ENCODE results near the gene RMND5A. TPM values are rescaled to one million over a fixed set of nuclear protein-coding genes. Genes with fewer than 3 reads are reported as not detected.
"Not testable (repeated sequence)": the region's sequence is repeated elsewhere in the genome, so short reads cannot be mapped to it uniquely, and the experiment has no call there.

RMND5A gene, protein sequence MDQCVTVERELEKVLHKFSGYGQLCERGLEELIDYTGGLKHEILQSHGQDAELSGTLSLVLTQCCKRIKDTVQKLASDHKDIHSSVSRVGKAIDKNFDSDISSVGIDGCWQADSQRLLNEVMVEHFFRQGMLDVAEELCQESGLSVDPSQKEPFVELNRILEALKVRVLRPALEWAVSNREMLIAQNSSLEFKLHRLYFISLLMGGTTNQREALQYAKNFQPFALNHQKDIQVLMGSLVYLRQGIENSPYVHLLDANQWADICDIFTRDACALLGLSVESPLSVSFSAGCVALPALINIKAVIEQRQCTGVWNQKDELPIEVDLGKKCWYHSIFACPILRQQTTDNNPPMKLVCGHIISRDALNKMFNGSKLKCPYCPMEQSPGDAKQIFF
- 10 to 100 TPM; 72.5 to 92.4 (median 85.8) TPM for total RNA-seq

DNA sequence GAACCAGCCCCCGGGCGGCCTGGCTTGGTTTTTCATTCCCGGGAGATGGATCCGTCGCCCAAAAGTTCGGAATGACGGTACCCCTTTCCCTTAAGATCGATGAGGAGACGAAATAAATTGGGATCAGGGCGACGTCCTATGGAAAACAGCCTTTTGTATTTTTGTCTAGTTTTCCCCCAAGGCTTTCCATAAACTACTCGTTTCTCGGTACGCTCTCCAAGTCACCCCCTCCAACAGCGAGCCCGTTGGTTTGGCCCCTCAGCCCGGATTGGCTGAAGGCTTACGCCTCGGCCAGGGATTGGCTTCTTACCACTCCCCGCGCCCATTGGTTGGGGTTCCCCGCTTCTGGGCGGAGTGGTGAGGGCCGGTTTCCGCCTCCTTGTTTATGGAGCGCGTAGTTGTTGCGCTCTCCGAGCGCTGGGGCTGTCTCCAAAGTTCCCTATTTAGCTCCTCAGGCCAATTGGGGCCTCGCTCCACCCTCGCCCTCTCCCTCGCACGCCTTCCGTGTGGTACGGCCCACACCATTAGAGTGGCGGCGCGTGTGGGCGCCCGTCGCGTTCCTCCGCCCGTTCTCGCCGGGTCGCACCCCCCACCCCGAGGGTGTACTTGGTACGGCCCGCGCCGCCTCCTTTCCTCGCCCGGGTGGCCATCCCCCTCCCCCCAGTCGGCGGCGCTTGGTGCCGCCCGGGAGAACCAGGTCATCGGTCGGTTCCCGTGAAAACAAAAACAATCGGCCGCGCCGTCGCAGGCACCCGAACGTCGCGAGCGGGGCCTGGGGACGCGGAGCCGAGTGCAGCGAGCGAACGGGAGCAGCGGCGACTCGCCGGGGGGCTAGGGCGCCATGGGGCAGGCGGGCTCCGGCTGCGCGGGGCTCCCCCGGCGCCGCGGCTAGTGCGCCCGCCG is at the start of gene RMND5A:
RMND5A (plus strand) TSS at position 655 of the 903 bp plus-strand sequence. CDS start 377 bp downstream, outside the sequence.
- peak; percentile 93 to 99 for DNase-seq (ENCODE audit: low spot score in 2 of 2)
- peak within 1 kb of the TSS; percentile 65 for H3K4me3 ChIP-seq (ENCODE audit: low read depth, poor library complexity, severe bottlenecking)
- WGBS, 2 donors, result 0% methylated on average over 6 to 61 of the region's 95 CpGs
- intact Hi-C loops (cut with DNase I; ENCODE audit: low total_unique reads), result not testable (repeated sequence)

DNA sequence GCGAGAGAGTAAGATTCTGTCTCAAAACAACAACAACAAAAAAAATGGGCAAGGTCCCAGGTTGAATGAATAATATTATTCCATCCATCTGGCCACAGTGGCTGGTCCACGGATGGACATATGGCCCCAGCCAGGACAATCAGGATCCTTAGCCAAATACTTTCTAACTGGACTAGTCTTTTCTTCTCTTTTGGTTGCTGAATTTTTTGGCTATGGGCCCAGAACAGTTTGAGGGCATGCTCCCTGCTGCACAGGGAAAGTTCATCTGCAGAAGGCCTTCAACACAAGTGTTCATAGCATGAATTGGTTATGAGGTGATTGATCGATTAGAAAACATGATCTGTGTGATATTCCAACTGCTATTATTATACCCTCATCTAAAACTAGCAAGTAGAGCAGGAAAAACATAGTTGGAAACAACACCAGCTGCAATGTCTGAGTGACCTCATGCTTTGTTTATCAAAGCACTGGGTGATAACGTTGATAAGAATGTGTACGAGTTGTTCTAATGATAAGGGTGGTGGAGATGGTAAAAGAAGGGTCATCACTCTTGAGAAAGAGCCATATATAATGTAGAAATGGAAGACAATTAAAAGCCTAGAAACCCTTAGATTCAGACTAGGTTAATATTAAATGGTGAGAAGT is 48.6 kb upstream of the RMND5A start:
- H3K4me3 ChIP-seq (ENCODE audit: low read depth, poor library complexity, severe bottlenecking), result no peak overlapping the region
- 48 to 52% methylated on average over 5 of the region's 5 CpGs for WGBS, 2 donors
- no peak for DNase-seq (ENCODE audit: low spot score in 2 of 2)
- no peak for TF ChIP-seq POLR2A (IDR thresholded peaks at IDR 0.05)
- TF ChIP-seq, protein P1, sequence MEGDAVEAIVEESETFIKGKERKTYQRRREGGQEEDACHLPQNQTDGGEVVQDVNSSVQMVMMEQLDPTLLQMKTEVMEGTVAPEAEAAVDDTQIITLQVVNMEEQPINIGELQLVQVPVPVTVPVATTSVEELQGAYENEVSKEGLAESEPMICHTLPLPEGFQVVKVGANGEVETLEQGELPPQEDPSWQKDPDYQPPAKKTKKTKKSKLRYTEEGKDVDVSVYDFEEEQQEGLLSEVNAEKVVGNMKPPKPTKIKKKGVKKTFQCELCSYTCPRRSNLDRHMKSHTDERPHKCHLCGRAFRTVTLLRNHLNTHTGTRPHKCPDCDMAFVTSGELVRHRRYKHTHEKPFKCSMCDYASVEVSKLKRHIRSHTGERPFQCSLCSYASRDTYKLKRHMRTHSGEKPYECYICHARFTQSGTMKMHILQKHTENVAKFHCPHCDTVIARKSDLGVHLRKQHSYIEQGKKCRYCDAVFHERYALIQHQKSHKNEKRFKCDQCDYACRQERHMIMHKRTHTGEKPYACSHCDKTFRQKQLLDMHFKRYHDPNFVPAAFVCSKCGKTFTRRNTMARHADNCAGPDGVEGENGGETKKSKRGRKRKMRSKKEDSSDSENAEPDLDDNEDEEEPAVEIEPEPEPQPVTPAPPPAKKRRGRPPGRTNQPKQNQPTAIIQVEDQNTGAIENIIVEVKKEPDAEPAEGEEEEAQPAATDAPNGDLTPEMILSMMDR (IDR thresholded peaks at IDR 0.05), result no peak
- intact Hi-C loops (cut with DNase I; ENCODE audit: low total_unique reads), result no loop called here

DNA sequence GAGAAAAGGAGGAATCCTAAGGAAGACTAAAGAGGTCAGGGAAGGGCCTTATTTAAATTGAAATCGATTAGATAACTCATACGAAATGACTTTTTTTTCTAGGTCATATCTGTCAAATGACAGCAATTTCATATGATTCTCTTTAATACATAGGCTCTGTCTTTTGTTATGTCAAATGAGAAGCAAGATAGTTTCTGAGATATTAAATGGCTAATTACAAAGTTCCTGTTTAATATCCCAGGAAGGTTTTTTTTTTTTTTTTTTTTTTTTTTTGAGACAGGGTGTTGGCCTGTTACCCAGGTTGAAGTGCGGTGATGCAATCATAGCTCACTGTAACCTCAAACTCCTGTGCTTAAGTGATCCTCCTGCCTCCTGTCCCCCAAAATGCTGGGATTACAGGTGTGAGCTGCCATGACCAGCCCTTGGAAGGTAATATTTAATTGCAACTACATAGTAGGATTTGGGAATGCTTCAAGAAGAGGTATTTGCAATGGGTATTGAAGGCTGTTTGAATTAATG is 48.0 kb upstream of the RMND5A start:
- no peak for DNase-seq (ENCODE audit: low spot score in 2 of 2)
- no peak for TF ChIP-seq POLR2A (IDR thresholded peaks at IDR 0.05)
- TF ChIP-seq, protein P1 (IDR thresholded peaks at IDR 0.05), result no peak
- H3K4me3 ChIP-seq (ENCODE audit: low read depth, poor library complexity, severe bottlenecking), result no peak overlapping the region
- 73 to 79% methylated on average over 3 of the region's 3 CpGs for WGBS, 2 donors
- intact Hi-C loops (cut with DNase I; ENCODE audit: low total_unique reads), result no loop called here

DNA sequence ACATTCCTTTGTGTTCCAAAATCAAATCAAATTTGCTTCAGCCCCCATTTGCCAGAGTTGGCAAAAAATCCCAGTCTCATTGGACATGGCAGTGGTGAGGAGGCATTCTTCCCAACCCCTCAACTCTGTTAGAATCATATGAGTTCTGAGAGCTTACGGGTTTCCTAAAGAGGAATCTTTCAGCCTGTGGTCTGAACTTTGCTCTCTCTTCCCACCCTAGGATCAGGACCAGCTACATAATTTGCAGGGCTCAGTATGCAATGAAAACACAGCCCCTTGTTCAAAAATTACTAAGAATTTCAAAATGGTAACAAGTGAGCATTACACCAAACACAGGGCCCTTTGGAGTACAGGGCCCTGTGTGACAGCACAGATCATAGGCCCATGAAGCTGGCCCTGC is 47.1 kb upstream of the RMND5A start:
- no peak overlapping the region for H3K4me3 ChIP-seq (ENCODE audit: low read depth, poor library complexity, severe bottlenecking)
- WGBS, 2 donors, result 100% methylated on average over 1 of the region's 1 CpG
- TF ChIP-seq POLR2A (IDR thresholded peaks at IDR 0.05), result no peak
- TF ChIP-seq, protein P1 (IDR thresholded peaks at IDR 0.05), result no peak
- no peak for DNase-seq (ENCODE audit: low spot score in 2 of 2)
- intact Hi-C loops (cut with DNase I; ENCODE audit: low total_unique reads), result no loop called here

DNA sequence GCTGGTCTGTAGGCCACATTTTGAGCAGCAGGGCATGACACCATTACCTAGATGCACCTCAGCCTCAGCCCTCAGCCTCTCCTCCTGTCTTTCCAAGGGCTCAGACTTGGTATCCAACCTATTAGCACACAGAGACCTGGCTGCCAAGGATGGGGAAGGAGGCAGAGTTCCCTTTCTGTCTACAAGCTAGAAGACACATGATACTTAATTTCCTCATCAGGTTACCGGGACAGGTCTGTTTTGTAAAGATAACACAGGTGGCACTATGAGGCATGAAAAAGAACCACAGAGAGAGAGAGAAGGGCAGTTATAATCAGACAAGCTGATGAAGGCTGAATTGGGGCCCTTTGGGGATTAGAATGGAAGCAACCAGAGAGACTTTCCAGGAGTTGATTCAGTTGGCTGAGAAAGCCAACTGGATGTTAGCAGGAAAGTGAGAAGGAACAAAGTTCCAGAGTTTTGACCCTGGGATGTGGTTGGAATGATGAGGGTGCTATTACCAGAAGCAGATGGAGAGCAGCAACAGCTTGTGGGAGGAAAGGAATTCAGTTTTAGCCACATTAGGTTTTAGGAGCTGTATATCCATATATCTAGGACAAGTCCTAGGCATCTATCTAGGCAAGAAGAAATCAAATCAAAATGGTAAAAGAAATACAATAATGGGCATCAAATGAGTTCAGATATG is 46.0 kb upstream of the RMND5A start:
- H3K4me3 ChIP-seq (ENCODE audit: low read depth, poor library complexity, severe bottlenecking), result no peak overlapping the region
- TF ChIP-seq, protein P1 (IDR thresholded peaks at IDR 0.05), result no peak
- no peak for TF ChIP-seq POLR2A (IDR thresholded peaks at IDR 0.05)
- no peak for DNase-seq (ENCODE audit: low spot score in 2 of 2)
- intact Hi-C loops (cut with DNase I; ENCODE audit: low total_unique reads), result no loop called here
- WGBS, 2 donors, result 81 to 83% methylated on average over 1 of the region's 1 CpG
